Heart left ventricle (tissue), 13 donors: Measurements from ENCODE around the gene PANK4.

ENCODE experiments used
- POLR2A ChIP-seq, 2 donors: fragments of 450-650 bp; IDR thresholded peaks; one replicate each; pipeline ENCODE4 v1.6.1; 2017; ENCODE audit warnings: antibody characterized with exemption in 2 of 2, mild to moderate bottlenecking in 2 of 2, moderate library complexity in 2 of 2
- TF ChIP-seq, protein P1 (sequence below), 12 donors: fragments of 200-600 bp; sonication (generic) in 4 of 12; IDR thresholded peaks; one replicate each; pipeline versions ENCODE4 v1.5.0 to v1.8.0; 2018 to 2022; ENCODE audit warnings: antibody characterized with exemption in 12 of 12, mild to moderate bottlenecking in 5 of 12
- donor health status: ischemic (EF 13 %, LVEDD 7.1; RV severe dilation, severe dysfunction).
- donor health status: DM: no; HTN: yes; CAD: no.
- donor health status: DM: no; HTN: no; CAD: no.
- donor health status: ischemic (EF 25% LVEDD 6.9; RV normal size, moderate dysfunction).
- donor health status: ischemic (EF 25% LVEDD 5.7; RV mildly dilated, moderate dysfunction).
- donor health status: ischemic (EF 35%, LVEDD 5.7; RV mildly dilated, moderate dysfunction).
- donor health status: nonischemic (EF 11% LVEDD 7.7; RV severe dilation, severe dysfunction).
- donor health status: DM: yes; HTN: yes; CAD: no.
- donor health status: PGD.
- donor health status: ischemic (EF 29% LVEDD 5.4; RV normal size, mild dysfunction).
- donor health status: nonischemic (EF 23%, LVEDD 6.1; RV moderate dilation, normal function).

DNA sequence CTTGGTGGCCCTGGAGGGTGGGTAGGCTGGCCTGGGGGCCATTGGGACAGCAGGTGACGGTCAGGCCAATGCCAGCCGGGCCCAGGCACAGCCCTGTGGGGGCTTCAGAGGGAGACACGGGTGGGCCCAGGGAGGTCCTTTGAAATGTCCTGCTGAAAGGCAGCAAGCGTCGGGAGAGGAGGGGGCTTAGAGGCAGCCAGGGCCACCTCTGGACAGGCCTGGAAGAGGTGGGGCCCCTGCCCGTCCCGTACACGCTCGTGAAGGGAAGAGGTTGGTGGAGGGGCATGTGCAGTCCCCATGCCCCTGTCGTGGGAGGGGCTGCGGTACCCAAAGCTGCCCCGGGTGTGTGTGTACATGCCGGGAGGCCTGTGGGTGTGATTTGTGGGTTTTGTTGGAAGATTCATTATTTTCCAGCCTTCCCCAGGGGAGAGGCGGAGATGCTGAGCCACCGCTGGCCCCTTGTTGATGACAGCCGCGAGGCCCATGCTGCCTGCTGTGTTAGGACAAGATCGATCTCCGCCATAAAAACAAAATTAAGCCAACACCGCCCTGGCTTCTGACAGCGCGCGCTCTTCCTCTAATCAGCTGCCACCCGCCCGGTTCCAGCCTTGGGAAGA is 53.7 kb downstream of the PANK4 start:
- TF ChIP-seq POLR2A (IDR thresholded peaks at IDR 0.05): no peak
- TF ChIP-seq, protein P1, sequence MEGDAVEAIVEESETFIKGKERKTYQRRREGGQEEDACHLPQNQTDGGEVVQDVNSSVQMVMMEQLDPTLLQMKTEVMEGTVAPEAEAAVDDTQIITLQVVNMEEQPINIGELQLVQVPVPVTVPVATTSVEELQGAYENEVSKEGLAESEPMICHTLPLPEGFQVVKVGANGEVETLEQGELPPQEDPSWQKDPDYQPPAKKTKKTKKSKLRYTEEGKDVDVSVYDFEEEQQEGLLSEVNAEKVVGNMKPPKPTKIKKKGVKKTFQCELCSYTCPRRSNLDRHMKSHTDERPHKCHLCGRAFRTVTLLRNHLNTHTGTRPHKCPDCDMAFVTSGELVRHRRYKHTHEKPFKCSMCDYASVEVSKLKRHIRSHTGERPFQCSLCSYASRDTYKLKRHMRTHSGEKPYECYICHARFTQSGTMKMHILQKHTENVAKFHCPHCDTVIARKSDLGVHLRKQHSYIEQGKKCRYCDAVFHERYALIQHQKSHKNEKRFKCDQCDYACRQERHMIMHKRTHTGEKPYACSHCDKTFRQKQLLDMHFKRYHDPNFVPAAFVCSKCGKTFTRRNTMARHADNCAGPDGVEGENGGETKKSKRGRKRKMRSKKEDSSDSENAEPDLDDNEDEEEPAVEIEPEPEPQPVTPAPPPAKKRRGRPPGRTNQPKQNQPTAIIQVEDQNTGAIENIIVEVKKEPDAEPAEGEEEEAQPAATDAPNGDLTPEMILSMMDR (IDR thresholded peaks at IDR 0.05): no peak
